DMS153 treated with DMSO at 0.1 percent for 48 hours (cell line): ENCODE data around the gene KCNK4.

ENCODE experiments used
- DNase-seq: peaks from one replicate; lab custom pipeline; 2025; ENCODE audit not compliant: unreplicated experiment; lab: John Stamatoyannopoulos, UW

Gene KCNK4

GRCh38 chr11:64253043-64253442, 38.1 kb upstream of the KCNK4 start:
- no peak for DNase-seq

GRCh38 chr11:64253481-64253880, 37.6 kb upstream of the KCNK4 start:
- no peak for DNase-seq

GRCh38 chr11:64254326-64254725, 36.8 kb upstream of the KCNK4 start:
- DNase-seq = no peak

- no peak for DNase-seq
Measured at GRCh38 chr11:64255135-64256128, 35.7 kb upstream of the KCNK4 start.

- DNase-seq = no peak
Measured at GRCh38 chr11:64256300-64256699, 34.8 kb upstream of the KCNK4 start.

GRCh38 chr11:64258356-64258755, 32.7 kb upstream of the KCNK4 start:
- DNase-seq = no peak

- no peak for DNase-seq
Measured at GRCh38 chr11:64258946-64259532, 32.1 kb upstream of the KCNK4 start.

- DNase-seq = no peak
Measured at GRCh38 chr11:64259533-64260067, 31.5 kb upstream of the KCNK4 start.

GRCh38 chr11:64260147-64260708, 30.9 kb upstream of the KCNK4 start:
- DNase-seq = no peak

- no peak for DNase-seq
Measured at GRCh38 chr11:64261556-64262080, 29.5 kb upstream of the KCNK4 start.

- DNase-seq = no peak
Measured at GRCh38 chr11:64262271-64263002, 28.7 kb upstream of the KCNK4 start.

GRCh38 chr11:64263021-64263946, 27.8 kb upstream of the KCNK4 start:
- no peak for DNase-seq

GRCh38 chr11:64263947-64264317, 27.2 kb upstream of the KCNK4 start:
- DNase-seq = no peak

GRCh38 chr11:64264371-64264852, 26.7 kb upstream of the KCNK4 start:
- DNase-seq = no peak

GRCh38 chr11:64265176-64266160, 25.6 kb upstream of the KCNK4 start:
- no peak for DNase-seq

GRCh38 chr11:64266339-64266738, 24.8 kb upstream of the KCNK4 start:
- no peak for DNase-seq

GRCh38 chr11:64267207-64267945, 23.7 kb upstream of the KCNK4 start:
- no peak for DNase-seq
